ENCODE results near the gene ERGIC1. TPM values are rescaled to one million over a fixed set of nuclear protein-coding genes. Genes with fewer than 3 reads are reported as not detected.

ERGIC1 gene, protein sequence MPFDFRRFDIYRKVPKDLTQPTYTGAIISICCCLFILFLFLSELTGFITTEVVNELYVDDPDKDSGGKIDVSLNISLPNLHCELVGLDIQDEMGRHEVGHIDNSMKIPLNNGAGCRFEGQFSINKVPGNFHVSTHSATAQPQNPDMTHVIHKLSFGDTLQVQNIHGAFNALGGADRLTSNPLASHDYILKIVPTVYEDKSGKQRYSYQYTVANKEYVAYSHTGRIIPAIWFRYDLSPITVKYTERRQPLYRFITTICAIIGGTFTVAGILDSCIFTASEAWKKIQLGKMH
- total RNA-seq (2016; rRNA removed; fragmentation: Illumina TruSeq; extraction: Trizol) (56.6 and 78.5 TPM in 2 replicates), polyA plus RNA-seq (2011; rRNA removed) (184 and 205 TPM in 2 replicates), polyA minus RNA-seq (2011; rRNA and poly(A)+ RNA removed; ENCODE audit: low replicate concordance) (179 and 302 TPM in 2 replicates), Bru-seq, nascent RNA (percentile 79 among the genes with signal in this experiment), BruChase-seq, experiment 1, labeled RNA remaining after a 6-hour chase (percentile 67 among the genes with signal in this experiment), BruChase-seq, experiment 2, labeled RNA remaining after a 2-hour chase (percentile 73 among the genes with signal in this experiment)
- total RNA-seq (2016; cell fraction: cytosol; rRNA removed; fragmentation: Illumina TruSeq; extraction: Trizol; ENCODE audit: low read depth) = 56.7 and 59.9 TPM in 2 replicates
- 51.2 and 75.8 TPM in 2 replicates for total RNA-seq (2016; cell fraction: insoluble cytoplasmic fraction; rRNA removed; fragmentation: Illumina TruSeq; extraction: Trizol)
- total RNA-seq (2016; cell fraction: membrane; rRNA removed; fragmentation: Illumina TruSeq; extraction: Trizol) = 144 and 156 TPM in 2 replicates
- 57.0 and 67.0 TPM in 2 replicates for total RNA-seq (2016; cell fraction: nucleus; rRNA removed; fragmentation: Illumina TruSeq; extraction: Trizol)
- polyA plus RNA-seq (2011; cell fraction: cytosol; rRNA removed) = 216 and 224 TPM in 2 replicates
- 121 and 137 TPM in 2 replicates for polyA plus RNA-seq (2011; cell fraction: nucleus; rRNA removed)
- 145 and 175 TPM in 2 replicates for polyA plus RNA-seq (2012)
- polyA plus RNA-seq (2016; cell fraction: cytosol; fragmentation: Illumina TruSeq; extraction: Trizol; ENCODE audit: low read depth) = 87.6 and 105 TPM in 2 replicates
- polyA plus RNA-seq (2016; cell fraction: insoluble cytoplasmic fraction; fragmentation: Illumina TruSeq; extraction: Trizol; ENCODE audit: low read depth) = 71.8 and 81.7 TPM in 2 replicates
- polyA plus RNA-seq (2016; cell fraction: membrane; fragmentation: Illumina TruSeq; extraction: Trizol; ENCODE audit: low read depth) = 183 and 185 TPM in 2 replicates
- polyA plus RNA-seq (2016; cell fraction: nucleus; fragmentation: Illumina TruSeq; extraction: Trizol; ENCODE audit: insufficient read depth, low read depth) = 94.6 and 95.4 TPM in 2 replicates
- polyA minus RNA-seq (2011; cell fraction: cytosol; rRNA and poly(A)+ RNA removed) = 60.3 and 74.0 TPM in 2 replicates
- polyA minus RNA-seq (2011; cell fraction: nucleus; rRNA and poly(A)+ RNA removed) = 85.1 and 89.6 TPM in 2 replicates
- long read RNA-seq, experiment 1, transcript ERGIC1-202 (10 exons, 2,881 nt) = major isoform, 30 of 47 reads
- long read RNA-seq, experiment 1, partial matches to known transcripts = 11 of 47 reads
- long read RNA-seq, experiment 1, other reads (novel, unspliced or antisense) = 5 of 47 reads
- long read RNA-seq, experiment 2, transcript ERGIC1-202 (10 exons, 2,881 nt) = major isoform, 124 of 269 reads
- long read RNA-seq, experiment 2, transcript ERGIC1-211 (2 exons, 3,621 nt) = minor isoform, 7 of 269 reads
- long read RNA-seq, experiment 2, partial matches to known transcripts = 117 of 269 reads
- long read RNA-seq, experiment 2, other reads (novel, unspliced or antisense) = 21 of 269 reads

DNA sequence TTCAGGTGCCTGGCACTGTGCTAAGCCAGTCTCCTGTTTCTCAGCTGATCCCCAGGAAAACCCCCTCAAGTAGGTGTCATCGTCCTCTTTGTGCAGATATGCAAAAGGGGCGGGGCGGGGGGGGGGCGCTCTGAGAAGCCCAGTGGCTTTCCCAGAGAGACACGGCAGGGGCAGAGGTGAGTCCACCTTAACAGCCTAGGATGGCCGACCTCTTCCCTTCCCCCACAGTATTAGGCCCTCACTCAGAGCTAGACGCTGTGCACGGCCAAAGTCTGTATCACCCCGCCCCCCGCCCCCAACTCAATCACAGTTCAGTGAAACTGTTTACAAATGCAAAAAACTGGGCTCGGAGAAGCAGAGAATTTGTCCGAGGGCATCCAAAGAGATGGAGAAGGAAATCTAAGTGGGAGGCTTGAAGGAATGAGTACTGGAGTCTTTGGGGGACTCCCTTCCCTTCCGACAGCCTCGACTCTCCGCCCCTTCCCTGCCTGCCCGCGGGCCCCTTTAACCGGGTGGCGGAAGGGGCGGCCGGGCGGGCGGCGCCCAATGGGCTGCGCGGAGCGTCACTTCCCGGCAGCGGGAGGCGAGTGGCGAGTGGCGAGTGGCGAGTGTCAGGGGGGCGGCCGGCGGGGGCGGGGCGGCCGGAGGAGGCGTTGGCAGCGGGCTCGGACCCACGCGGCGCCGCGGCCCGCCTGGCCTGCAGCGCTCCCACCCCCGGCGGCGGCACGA lies at the start of gene ERGIC1:
Gene ERGIC1 (plus strand): TSS at position 566 of the 729 bp plus-strand sequence. CDS start 163 bp downstream, at position 729.
- Histone ChIP-seq H3K4me2 (ENCODE audit: low read depth, low read length) (peak within 1 kb of the TSS; percentile 95), H3K79me2 (ENCODE audit: insufficient read depth, low read length) (peaks cover 42% of the 10 kb centered on the region), H3K9ac (ENCODE audit: insufficient read depth, low read depth, low read length) (peak within 1 kb of the TSS; percentile 89), H3K4me3 (replicated peaks in 1 of 3; ENCODE audit: insufficient read depth in 1 of 3, low read depth in 2 of 3, low read length in 3 of 3) (peak within 1 kb of the TSS; percentile 83 to 95 (median 86)), H4K20me1 (ENCODE audit: insufficient read depth, low read length) (peaks cover 11% of the 10 kb centered on the region; the same call in 1 of the 2 replicates), H3K9me3 (ENCODE audit: low read length) (no peaks in the 10 kb centered on the region), H3K4me1 (ENCODE audit: insufficient read depth, low read length) (peaks cover 71% of the 10 kb centered on the region), H3K27me3 (ENCODE audit: control insufficient read depth in 1 of 2, insufficient read depth in 2 of 2, low read length in 2 of 2) (no peaks in the 10 kb centered on the region; a peak in 1 of 5 replicates), H3K27ac (ENCODE audit: extremely low read length, insufficient read depth, low read length) (peak within 1 kb of the TSS; percentile 90), H3K36me3 (replicated peaks in 1 of 2; ENCODE audit: control insufficient read depth in 1 of 2, insufficient read depth in 2 of 2, low read length in 2 of 2) (peaks cover 0 to 11% of the 10 kb centered on the region in 2 experiments; a peak in 4 of 5 replicates), H2AFZ (ENCODE audit: low read length) (no peak within 1 kb of the TSS)
- in situ Hi-C loops (cut with HindIII; ENCODE audit: extremely low pct_ligation_motif_present, low pct_unique_long_range_greater_than_20kb) (no loop called here), intact Hi-C loops (cut with micrococcal nuclease; ENCODE audit: unreplicated experiment) (loop anchor here (1.0 to 2.0 kb wide), 2 partner anchors 57 to 67 kb away; no protein-coding TSS in a partner anchor)
- FAIRE-seq = no peak
- CTCF ChIA-PET (ENCODE audit: low intra/inter-chr PET ratio, low total read pairs) = no interaction called here
- POLR2A ChIA-PET = interaction anchor here (0.7 to 5.6 kb wide), 12 partner anchors 16 to 69 kb away, joined by 3 to 50 read pairs (median 4); partner anchors contain the start of gene DUSP1
- TSS peak; percentile 96 for BruUV-seq (replicated peaks)
- ATAC-seq = peak; percentile 84
- WGBS (ENCODE audit: low lambda C conversion rate) = 3% methylated on average over 13 of the region's 53 CpGs
- peak; percentile 64 for DNase-seq (ENCODE audit: low spot score)
- no peak for TF ChIP-seq ZFAT (CRISPR knock-in tag; conservative IDR thresholded peaks at IDR 0.05)
- TF ChIP-seq, protein P1, sequence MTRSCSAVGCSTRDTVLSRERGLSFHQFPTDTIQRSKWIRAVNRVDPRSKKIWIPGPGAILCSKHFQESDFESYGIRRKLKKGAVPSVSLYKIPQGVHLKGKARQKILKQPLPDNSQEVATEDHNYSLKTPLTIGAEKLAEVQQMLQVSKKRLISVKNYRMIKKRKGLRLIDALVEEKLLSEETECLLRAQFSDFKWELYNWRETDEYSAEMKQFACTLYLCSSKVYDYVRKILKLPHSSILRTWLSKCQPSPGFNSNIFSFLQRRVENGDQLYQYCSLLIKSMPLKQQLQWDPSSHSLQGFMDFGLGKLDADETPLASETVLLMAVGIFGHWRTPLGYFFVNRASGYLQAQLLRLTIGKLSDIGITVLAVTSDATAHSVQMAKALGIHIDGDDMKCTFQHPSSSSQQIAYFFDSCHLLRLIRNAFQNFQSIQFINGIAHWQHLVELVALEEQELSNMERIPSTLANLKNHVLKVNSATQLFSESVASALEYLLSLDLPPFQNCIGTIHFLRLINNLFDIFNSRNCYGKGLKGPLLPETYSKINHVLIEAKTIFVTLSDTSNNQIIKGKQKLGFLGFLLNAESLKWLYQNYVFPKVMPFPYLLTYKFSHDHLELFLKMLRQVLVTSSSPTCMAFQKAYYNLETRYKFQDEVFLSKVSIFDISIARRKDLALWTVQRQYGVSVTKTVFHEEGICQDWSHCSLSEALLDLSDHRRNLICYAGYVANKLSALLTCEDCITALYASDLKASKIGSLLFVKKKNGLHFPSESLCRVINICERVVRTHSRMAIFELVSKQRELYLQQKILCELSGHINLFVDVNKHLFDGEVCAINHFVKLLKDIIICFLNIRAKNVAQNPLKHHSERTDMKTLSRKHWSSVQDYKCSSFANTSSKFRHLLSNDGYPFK (CRISPR knock-in tag; IDR thresholded peaks at IDR 0.05; ENCODE audit: borderline replicate concordance) = no peak
- TF ChIP-seq, protein P2, sequence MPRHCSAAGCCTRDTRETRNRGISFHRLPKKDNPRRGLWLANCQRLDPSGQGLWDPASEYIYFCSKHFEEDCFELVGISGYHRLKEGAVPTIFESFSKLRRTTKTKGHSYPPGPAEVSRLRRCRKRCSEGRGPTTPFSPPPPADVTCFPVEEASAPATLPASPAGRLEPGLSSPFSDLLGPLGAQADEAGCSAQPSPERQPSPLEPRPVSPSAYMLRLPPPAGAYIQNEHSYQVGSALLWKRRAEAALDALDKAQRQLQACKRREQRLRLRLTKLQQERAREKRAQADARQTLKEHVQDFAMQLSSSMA (CRISPR knock-in tag; IDR thresholded peaks at IDR 0.05) = 0 out of 2 replicates have a peak, but pooled peaks have one; percentile 30
- TF ChIP-seq NR2F2 (IDR thresholded peaks at IDR 0.05; ENCODE audit: borderline replicate concordance, low read depth) = peak; percentile 22; the same call in 1 of the 2 replicates
- TF ChIP-seq, protein P3, sequence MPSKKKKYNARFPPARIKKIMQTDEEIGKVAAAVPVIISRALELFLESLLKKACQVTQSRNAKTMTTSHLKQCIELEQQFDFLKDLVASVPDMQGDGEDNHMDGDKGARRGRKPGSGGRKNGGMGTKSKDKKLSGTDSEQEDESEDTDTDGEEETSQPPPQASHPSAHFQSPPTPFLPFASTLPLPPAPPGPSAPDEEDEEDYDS (CRISPR knock-in tag; IDR thresholded peaks at IDR 0.05) = peak; percentile 97
- TF ChIP-seq GATAD1 (CRISPR knock-in tag; IDR thresholded peaks at IDR 0.05) = peak; percentile 30; the same call in 1 of the 2 replicates
- TF ChIP-seq KMT2A (CRISPR knock-in tag; IDR thresholded peaks at IDR 0.05) = no peak; the same call in 1 of the 2 replicates
- TF ChIP-seq GTF3A (CRISPR knock-in tag; conservative IDR thresholded peaks at IDR 0.05) = no peak
- TF ChIP-seq ZFP36 (IDR thresholded peaks at IDR 0.05; ENCODE audit: borderline replicate concordance, low read depth, low read length, partially characterized antibody) = no peak
- TF ChIP-seq KDM5B (CRISPR knock-in tag; IDR thresholded peaks at IDR 0.05; ENCODE audit: borderline replicate concordance) = no peak
